ENCODE data around the gene PCDHB7. TPM values are rescaled to one million over a fixed set of nuclear protein-coding genes. Genes with fewer than 3 reads are reported as not detected.
"Not testable (repeated sequence)": the region's sequence is repeated elsewhere in the genome, so short reads cannot be mapped to it uniquely, and the experiment has no call there.

PCDHB7 gene
- 0.65 and 0.89 TPM in 2 replicates for total RNA-seq (2014; rRNA removed; shearing (Covaris generic))
- 0.51 and 0.52 TPM in 2 replicates for polyA plus RNA-seq (2016; fragmentation: Nextera tagmentation; extraction: Ambion mirVana)

DNA sequence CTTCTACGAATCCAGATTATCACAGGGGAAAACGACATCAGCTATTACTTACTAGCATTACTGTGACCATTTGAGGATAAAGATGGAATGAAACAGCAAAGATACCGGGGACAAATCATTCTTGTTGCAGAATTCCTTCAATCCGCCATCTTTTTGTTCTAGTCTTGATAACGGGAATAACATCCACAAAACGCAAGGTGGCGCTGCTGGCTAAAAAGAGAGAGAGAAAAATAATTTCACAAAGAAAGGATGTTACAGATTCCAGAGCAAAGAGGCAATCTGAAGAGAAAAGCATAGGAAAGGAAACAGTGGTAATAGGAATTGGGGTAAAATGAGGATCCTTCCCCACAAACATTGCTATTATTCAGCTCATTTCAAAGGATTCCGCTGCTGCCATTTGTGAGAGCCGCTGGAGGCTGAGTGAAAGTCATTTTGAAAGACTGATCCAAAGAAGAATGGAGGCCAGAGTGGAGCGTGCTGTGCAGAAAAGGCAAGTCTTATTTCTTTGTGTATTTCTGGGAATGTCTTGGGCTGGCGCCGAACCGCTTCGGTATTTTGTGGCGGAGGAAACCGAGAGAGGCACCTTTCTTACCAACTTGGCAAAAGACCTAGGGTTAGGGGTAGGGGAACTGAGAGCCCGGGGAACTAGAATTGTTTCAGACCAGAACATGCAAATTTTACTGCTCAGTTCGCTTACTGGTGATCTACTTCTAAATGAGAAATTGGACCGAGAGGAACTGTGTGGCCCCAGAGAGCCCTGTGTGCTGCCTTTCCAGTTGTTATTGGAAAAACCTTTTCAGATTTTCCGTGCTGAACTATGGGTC, at the start of gene PCDHB7:
Gene PCDHB7 (plus strand): TSS at position 264 of the 824 bp plus-strand sequence. CDS start 192 bp downstream, at position 456.
- H3K9ac ChIP-seq: no peak within 1 kb of the TSS

DNA sequence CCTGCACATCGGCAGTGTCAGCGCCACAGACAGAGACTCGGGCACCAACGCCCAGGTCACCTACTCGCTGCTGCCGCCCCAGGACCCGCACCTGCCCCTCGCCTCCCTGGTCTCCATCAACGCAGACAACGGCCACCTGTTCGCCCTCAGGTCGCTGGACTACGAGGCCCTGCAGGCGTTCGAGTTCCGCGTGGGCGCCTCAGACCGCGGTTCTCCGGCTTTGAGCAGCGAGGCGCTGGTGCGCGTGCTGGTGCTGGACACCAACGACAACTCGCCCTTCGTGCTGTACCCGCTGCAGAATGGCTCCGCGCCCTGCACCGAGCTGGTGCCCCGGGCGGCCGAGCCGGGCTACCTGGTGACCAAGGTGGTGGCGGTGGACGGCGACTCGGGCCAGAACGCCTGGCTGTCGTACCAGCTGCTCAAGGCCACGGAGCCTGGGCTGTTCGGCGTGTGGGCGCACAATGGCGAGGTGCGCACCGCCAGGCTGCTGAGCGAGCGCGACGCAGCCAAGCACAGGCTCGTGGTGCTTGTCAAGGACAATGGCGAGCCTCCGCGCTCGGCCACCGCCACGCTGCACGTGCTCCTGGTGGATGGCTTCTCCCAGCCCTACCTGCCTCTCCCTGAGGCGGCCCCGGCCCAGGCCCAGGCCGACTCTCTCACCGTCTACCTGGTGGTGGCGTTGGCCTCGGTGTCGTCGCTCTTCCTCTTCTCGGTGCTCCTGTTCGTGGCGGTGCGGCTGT, 48.9 kb upstream of the PCDHB7 start:
- not testable (repeated sequence) for H3K27me3 ChIP-seq (replicated peaks; ENCODE audit: insufficient read depth); H3K27ac ChIP-seq
- WGBS, 2 experiments (ENCODE audit: low coverage in 1 of 2, low lambda C conversion rate in 2 of 2, missing lambda C conversion rate in 2 of 2): 48% methylated on average over 50 to 51 of the region's 73 CpGs

More for the DNA sequence above, at the start of gene PCDHB7:
- Histone ChIP-seq H3K27me3 (replicated peaks; ENCODE audit: insufficient read depth) (peaks cover 13% of the 10 kb centered on the region; the same call in 1 of the 2 replicates), H3K4me3 (peak within 1 kb of the TSS; percentile 50), H3K9me3 (ENCODE audit: low read depth) (no peaks in the 10 kb centered on the region), H2AFZ (peak within 1 kb of the TSS; percentile 73), H3K36me3 (ENCODE audit: low read depth) (no peaks in the 10 kb centered on the region), H4K20me1 (ENCODE audit: insufficient read depth) (no peaks in the 10 kb centered on the region), H3K27ac (no peak within 1 kb of the TSS), H3K79me2 (ENCODE audit: insufficient read depth) (no peaks in the 10 kb centered on the region), H3K9me2 (ENCODE audit: insufficient read depth) (no peaks in the 10 kb centered on the region), H3K4me2 (ENCODE audit: unreplicated experiment) (peak within 1 kb of the TSS; percentile 75), H3K4me1 (ENCODE audit: insufficient read depth) (no peaks in the 10 kb centered on the region), H3F3A (ENCODE audit: insufficient read depth) (no peaks in the 10 kb centered on the region)
- TF ChIP-seq EZH2 (IDR thresholded peaks at IDR 0.05; ENCODE audit: insufficient read depth, poor library complexity, severe bottlenecking): no peak
- TF ChIP-seq EZH2phosphoT487 (IDR thresholded peaks at IDR 0.05; ENCODE audit: insufficient read depth, low read depth): no peak
- in situ Hi-C loops (cut with MboI): no loop called here
- peak; percentile 67 for DNase-seq
- WGBS, 2 experiments (ENCODE audit: low coverage in 1 of 2, low lambda C conversion rate in 2 of 2, missing lambda C conversion rate in 2 of 2): 33% methylated on average over 20 of the region's 20 CpGs

DNA sequence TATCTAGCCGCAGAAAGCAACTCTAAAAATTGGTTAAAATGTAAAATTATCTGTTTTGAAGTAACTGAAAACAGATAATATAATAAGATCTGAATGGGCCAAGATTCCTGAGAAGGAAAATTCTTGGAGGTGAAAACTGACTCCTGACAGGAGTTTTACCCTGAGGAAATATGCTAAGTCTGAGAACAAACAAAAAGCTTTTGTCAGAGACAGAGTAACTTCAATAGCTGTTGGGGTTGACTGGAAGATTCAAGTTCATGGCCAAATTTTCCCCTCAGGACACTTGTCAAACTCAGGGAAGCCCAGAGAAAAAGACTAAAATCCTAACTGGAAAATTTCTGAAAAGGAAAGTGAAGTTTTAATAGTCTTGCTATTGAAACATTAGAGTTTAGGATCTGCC, 45.1 kb upstream of the PCDHB7 start:
- no peaks in the 10 kb centered on the region for H3K79me2 ChIP-seq (ENCODE audit: insufficient read depth)
- no peak overlapping the region for H2AFZ ChIP-seq
- 48 to 53% methylated on average over 1 of the region's 1 CpG for WGBS, 2 experiments (ENCODE audit: low coverage in 1 of 2, low lambda C conversion rate in 2 of 2, missing lambda C conversion rate in 2 of 2)
- no peaks in the 10 kb centered on the region for H3K9me2 ChIP-seq (ENCODE audit: insufficient read depth)
- H3K36me3 ChIP-seq (ENCODE audit: low read depth): no peaks in the 10 kb centered on the region
- no peaks in the 10 kb centered on the region for H3K9me3 ChIP-seq (ENCODE audit: low read depth)
- no peak overlapping the region for H3K4me3 ChIP-seq
- in situ Hi-C loops (cut with MboI): no loop called here
- H3K27me3 ChIP-seq (replicated peaks; ENCODE audit: insufficient read depth): no peaks in the 10 kb centered on the region; the same call in 1 of the 2 replicates
- no peak overlapping the region for H3K27ac ChIP-seq
- H3K4me1 ChIP-seq (ENCODE audit: insufficient read depth): no peaks in the 10 kb centered on the region
- no peaks in the 10 kb centered on the region for H4K20me1 ChIP-seq (ENCODE audit: insufficient read depth)
- no peak overlapping the region for H3K4me2 ChIP-seq (ENCODE audit: unreplicated experiment)
- no peak for DNase-seq
- no peak overlapping the region for H3K9ac ChIP-seq
- TF ChIP-seq EZH2phosphoT487 (IDR thresholded peaks at IDR 0.05; ENCODE audit: insufficient read depth, low read depth): no peak
- no peak for TF ChIP-seq EZH2 (IDR thresholded peaks at IDR 0.05; ENCODE audit: insufficient read depth, poor library complexity, severe bottlenecking)
- no peaks in the 10 kb centered on the region for H3F3A ChIP-seq (ENCODE audit: insufficient read depth)

More for the DNA sequence above, 48.9 kb upstream of the PCDHB7 start:
- H3K4me1 ChIP-seq (ENCODE audit: insufficient read depth); H2AFZ ChIP-seq; H3F3A ChIP-seq (ENCODE audit: insufficient read depth); H3K36me3 ChIP-seq (ENCODE audit: low read depth); H3K4me2 ChIP-seq (ENCODE audit: unreplicated experiment); H3K4me3 ChIP-seq; DNase-seq; H3K79me2 ChIP-seq (ENCODE audit: insufficient read depth); H3K9ac ChIP-seq; H4K20me1 ChIP-seq (ENCODE audit: insufficient read depth); H3K9me2 ChIP-seq (ENCODE audit: insufficient read depth); H3K9me3 ChIP-seq (ENCODE audit: low read depth); in situ Hi-C loops (cut with MboI): not testable (repeated sequence)

DNA sequence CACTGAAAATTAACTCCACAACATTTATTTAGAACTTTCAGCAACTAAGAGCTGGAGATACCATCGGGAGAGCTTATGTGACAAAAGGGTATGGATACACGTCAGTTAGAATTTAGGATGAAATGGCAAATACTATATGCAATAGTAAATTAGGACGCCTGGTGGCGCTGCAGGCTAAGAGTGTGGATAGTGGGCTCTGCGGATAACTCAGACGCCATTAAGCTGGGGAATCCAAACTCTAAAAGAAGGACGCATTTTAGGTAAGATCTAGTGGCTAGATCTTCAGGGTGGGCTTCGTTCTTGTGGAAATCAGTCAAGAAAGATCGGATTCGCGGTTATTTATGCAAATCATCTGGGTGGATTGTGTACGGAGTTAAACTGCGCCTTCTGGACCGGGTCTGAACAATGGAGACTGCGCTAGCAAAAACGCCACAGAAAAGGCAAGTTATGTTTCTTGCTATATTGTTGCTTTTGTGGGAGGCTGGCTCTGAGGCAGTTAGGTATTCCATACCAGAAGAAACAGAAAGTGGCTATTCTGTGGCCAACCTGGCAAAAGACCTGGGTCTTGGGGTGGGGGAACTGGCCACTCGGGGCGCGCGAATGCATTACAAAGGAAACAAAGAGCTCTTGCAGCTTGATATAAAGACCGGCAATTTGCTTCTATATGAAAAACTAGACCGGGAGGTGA, 37.3 kb upstream of the PCDHB7 start, which contains the start of gene PCDHB5:
Gene PCDHB5 (plus strand): TSS at position 177 of the 688 bp plus-strand sequence. CDS start 229 bp downstream, at position 406.
- peak within 1 kb of the TSS; percentile 15 for H3K4me3 ChIP-seq
- no peaks in the 10 kb centered on the region for H3K27me3 ChIP-seq (replicated peaks; ENCODE audit: insufficient read depth)
- H3F3A ChIP-seq (ENCODE audit: insufficient read depth): no peaks in the 10 kb centered on the region
- no peak within 1 kb of the TSS for H3K9ac ChIP-seq
- WGBS, 2 experiments (ENCODE audit: low coverage in 1 of 2, low lambda C conversion rate in 2 of 2, missing lambda C conversion rate in 2 of 2): 22 to 23% methylated on average over 22 of the region's 22 CpGs
- H3K9me2 ChIP-seq (ENCODE audit: insufficient read depth): no peaks in the 10 kb centered on the region
- no peak within 1 kb of the TSS for H3K4me2 ChIP-seq (ENCODE audit: unreplicated experiment)
- TF ChIP-seq EZH2 (IDR thresholded peaks at IDR 0.05; ENCODE audit: insufficient read depth, poor library complexity, severe bottlenecking) (no peak), EZH2phosphoT487 (IDR thresholded peaks at IDR 0.05; ENCODE audit: insufficient read depth, low read depth) (no peak)
- no peaks in the 10 kb centered on the region for H3K4me1 ChIP-seq (ENCODE audit: insufficient read depth)
- H3K27ac ChIP-seq: no peak within 1 kb of the TSS
- H3K9me3 ChIP-seq (ENCODE audit: low read depth): no peaks in the 10 kb centered on the region
- H3K36me3 ChIP-seq (ENCODE audit: low read depth): no peaks in the 10 kb centered on the region
- H2AFZ ChIP-seq: no peak within 1 kb of the TSS; the same call in 1 of the 2 replicates
- in situ Hi-C loops (cut with MboI): no loop called here
- no peaks in the 10 kb centered on the region for H4K20me1 ChIP-seq (ENCODE audit: insufficient read depth)
- H3K79me2 ChIP-seq (ENCODE audit: insufficient read depth): no peaks in the 10 kb centered on the region
- peak; percentile 15 for DNase-seq

All from GM23248 (cell line).